Measurements from ENCODE around the gene UBE3B.

UBE3B gene

GRCh38 chr12:109549613-109550270 is 72.3 kb downstream of the UBE3B start:
- no peak for DNase-seq

DNA sequence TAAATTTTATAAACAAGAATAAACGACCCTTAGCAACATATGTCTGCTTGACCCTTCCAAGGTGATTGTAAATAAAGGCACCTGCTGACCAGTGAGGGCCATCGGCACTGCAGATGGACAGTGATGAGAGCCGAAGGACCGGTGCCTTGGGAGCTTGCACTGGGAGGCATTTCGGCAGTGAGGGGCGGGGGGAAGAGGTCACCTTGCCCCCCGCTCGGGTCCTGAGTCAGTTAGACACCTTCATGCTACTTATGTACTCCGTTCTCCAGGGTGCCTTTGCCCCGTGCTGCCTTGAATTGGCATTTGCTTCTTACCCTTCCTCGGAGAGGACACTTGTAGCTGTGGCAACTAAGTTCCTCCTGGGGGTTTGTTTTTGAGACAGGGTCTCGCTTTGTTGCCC is 72.8 kb downstream of the UBE3B start:
- no peak for DNase-seq

GRCh38 chr12:109551108-109551507 is 73.7 kb downstream of the UBE3B start:
- no peak for DNase-seq

DNA sequence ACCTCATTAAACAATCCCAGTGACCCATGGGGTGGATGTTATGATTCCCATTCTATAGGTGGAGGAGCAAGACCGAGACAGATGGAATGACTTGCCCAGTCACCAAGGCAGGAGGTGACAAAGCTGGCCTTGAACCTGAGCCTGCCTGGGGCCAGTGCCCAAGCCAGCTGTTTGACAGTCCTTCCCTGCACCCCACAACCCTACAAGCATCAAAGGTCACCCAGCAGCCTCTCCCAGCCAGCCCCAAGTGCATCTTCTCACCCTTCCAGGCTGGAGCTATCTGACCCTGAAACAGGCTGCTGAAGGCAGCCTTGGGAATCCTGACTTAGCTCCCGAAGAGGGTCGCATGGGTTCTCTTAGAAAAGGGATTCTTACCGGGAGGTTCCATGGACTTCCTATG is 75.5 kb downstream of the UBE3B start:
- DNase-seq, result no peak

GRCh38 chr12:109553483-109553882 is 76.0 kb downstream of the UBE3B start:
- DNase-seq, result no peak

DNA sequence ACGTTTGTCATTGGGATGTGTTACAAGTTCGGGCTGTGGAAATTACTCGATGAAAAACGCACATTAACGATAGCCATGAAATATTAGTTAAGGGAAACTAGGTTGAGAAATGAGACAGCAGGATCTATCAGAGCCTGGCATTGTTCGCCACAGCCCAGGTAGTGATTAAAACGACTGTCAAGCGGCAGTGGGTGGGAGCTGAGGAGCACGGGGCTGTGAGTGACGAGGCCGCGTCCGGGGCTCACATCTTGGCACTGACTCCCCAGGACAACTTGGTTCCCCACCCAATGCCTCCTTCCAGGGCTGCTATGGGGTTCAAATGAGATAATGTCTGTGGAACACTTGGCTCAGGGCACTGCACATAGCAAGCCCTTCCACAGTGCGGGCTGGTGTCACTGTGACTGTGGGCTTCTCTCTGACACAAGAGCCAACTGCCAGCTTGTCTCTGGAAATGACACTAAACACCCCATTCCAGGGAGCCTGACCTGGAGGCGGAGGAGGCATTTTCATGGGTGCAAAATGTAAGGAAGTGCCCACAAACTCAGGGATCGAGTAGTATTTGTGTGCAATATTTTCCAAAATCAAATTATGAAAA is 76.6 kb downstream of the UBE3B start:
- peak in 1 of 56 donors; percentile 12 for DNase-seq

GRCh38 chr12:109554761-109555160 is 77.3 kb downstream of the UBE3B start:
- no peak for DNase-seq

DNA sequence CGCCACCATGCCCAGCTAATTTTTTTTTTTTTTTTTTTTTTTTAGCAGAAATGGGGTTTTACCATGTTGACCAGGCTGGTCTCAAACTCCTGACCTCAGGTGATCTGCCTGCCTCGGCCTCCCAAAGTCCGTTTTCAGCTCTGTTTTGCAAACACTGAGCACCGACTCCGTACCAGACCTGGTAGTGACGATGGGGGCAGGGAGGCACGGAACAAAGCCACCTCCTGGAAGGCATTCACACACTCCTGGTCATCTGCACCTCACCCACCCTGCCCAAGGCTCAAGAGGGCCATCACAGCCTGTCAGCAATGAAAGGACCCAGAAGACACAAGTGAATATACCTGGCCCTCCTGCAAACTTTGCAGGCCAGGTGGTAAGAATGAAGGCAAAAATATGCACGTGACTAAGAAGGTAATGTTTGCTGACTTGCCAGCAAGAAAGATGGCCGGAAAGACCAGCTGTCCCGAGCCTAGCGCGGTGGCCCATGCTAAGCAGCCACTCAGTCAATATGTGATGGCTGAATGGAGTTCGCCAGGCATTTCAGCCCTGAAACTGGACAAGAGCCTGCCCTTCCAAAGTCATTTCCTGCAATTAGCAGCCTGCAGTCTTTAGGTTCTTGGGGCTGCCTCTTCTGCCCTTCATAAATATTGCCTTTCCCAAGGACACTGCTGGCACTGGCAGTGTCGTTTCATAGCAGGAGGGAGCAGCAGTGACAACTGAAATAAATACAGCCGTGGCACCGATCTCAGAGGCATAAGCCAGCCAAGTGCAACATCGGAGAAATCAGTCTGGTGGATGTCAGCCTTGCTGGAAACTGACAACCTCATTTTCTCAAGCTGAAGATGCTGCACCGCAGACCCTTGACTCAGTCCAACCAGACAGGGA is 78.2 kb downstream of the UBE3B start:
- no peak for DNase-seq

DNA sequence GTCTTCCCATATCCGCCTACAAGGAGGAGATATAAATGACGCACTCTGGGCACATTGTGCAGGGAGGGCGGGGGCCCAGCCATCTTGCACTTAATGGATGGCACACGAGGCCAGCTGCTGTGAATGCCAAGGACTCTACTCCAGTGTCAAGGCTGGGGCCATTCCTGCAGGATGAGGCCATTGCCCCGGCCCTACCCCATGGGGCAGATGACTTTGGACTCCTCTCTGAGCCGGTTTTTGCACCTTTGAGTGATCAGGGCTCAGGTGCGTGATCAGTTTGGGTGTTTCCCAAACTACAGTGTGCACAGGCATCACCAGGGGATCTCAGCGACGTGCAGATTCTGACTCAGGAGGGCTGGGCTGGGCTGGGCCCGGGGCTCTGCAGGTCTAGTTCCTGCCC is 79.8 kb downstream of the UBE3B start:
- no peak for DNase-seq

GRCh38 chr12:109557805-109558204 is 80.4 kb downstream of the UBE3B start:
- no peak for DNase-seq

- DNase-seq, result no peak
These were observed 81.2 kb downstream of the UBE3B start for GRCh38 chr12:109558374-109559199.

DNA sequence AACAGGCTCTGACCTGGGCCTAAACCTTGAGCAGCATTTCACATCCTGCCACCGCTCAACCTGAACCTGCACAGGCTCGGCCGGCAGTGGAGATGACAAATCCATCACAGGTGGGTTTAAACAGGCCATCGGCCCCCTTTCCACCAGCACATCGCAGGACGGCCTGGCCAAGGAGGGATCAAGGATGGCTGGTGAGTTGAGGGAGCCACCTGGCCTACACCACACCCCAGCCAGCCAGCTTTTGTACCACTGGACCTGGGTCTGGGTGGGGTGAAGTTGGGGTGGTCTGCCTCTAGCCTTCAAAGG is 81.7 kb downstream of the UBE3B start:
- no peak for DNase-seq

DNA sequence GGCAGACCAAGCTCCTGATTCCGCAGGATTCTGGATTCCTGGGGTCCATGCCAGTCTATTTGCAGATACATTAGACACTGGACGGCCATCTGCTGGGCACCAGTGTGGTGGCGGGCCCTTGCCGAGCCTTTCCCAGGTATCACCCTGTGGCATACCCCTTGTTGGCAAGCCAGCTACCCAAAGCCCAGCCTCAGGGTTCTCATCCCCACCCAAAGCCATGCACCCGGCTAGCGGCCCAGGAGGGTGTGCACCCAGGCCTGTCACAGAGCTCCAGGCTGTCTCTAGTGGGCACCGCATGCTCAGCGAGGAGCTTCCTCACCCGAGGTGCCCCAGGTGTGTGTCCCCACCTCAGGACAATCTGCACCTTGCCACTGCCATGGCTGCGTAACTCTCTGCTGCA is 82.2 kb downstream of the UBE3B start:
- DNase-seq, result no peak

DNA sequence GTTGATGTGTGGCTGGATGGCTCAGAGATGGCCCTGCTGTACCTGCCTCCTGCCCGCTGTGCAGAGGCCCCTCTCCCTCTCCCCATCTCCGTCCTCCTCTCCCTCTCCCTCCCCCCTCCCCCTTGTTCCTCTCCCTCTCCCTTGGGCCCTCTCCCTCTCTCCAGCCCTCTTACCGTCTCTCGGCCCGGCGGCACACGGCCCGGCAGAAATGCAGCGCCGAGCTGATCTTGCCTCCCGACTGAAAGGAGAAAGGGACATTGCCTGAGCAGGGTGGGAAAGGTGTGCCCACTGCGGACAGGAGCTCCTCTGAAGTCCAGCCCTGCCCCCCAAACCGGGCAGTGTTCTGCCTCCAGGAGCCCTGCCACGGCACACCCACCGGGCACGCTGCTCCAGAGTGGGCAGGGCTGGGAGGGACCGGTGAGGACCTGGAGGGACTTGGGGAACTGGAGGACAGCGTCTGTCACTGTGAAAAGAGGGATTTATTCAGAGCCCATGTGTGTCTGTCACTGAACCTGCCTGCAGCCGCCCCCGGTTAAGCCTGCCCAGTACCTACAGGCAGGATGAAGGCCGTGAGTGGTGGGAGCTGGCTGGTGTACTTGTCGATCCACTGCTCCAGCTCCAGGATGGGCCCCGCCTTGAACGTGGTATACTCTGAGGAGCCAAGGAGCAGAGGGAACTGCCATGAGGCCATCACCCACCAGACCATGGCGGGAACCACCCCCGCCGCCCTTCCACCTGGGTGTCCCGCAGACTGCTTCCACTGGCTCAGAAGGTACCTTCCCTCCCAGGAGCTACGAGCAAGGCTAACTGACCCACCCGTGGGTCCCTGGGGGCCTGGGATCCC is 83.7 kb downstream of the UBE3B start:
- DNase-seq, result no peak

- no peak for DNase-seq
These were observed 84.2 kb downstream of the UBE3B start for GRCh38 chr12:109561711-109562030.

DNA sequence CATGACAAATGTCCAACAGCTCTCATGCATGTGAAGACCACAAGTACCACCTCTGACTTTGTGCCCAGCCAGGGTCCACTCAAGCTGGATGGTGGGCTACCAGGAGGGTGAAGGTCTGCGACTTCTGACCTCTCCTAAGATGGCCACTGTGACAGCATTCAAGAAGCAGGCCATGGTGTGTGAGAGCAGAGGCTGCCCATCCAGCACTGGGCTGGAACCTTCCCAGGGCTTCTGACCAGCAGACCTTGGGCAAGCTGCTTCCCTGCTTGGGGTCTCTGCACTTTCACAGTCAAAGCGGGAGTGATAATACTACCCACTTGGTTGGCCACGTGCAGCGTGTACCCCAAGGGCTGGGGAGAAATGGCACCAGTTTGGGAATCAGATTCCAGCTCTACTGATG is 85.4 kb downstream of the UBE3B start:
- no peak for DNase-seq

DNA sequence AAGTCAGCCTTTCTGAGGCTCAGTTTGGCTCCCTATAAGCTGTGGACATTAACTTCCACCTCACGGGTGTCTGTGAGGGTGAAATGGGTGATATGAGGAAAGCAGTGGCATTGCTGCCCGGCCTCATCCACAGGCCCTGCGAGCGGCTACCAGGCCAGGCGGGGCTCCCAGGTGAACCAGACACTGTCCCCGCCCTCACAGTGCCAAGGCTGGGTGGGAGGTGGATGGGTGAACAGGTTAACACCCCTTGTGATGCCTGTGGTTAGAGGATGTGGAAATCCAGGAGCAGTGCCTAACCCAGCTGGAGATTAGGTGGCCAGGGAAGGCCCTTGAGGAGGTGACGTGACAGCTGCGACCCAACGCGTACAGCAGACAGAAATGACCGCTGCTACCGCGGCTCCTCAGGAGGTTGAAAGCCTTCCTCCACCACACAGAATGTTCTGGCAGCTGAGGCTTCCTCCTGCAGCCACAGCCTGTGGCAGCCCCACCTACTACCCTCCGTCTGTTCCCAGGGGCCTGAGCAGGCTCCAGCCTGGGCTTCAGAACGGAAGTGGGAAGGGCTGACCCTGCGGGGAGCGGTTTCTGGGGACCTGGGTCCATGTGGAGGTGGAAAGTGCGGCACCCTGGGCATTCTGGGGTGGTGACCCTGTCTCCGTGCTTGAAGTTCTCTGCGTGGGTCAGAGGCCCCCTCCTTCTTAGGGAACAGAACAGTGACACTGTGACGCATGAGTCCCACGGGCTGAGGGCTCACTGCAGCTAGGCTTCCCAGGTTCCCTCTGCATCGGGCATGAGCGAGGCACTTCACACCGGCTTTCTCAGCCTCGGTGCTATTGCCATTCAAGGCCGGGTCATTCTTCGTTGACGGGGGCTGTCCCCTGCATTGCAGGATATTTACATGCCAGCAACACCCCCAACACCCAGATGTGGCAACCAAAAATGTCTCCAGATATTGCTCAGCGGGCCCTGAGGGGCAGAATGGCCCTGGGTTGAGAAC is 86.2 kb downstream of the UBE3B start:
- no peak for DNase-seq

DNA sequence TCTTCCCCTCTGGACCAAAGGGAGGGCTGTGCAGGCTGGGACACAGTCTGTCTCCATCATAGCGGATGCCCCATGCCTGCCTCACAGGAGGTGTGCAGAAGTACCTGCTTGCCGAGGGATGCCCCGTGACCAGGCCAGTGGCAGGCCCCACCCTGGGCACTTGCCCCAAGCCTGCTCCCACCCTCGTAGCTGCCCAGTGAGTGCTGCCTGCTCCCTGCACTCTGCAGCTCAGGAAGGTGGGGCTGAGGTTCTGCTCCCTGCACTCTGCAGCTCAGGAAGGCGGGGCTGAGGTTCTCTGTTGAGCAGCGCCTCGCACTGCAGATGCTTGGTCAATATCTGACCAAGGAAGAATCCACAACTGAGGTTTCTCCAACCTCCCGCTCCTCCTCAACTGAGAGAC is 89.0 kb downstream of the UBE3B start:
- DNase-seq, result no peak

- DNase-seq, result no peak
These were observed 89.9 kb downstream of the UBE3B start for GRCh38 chr12:109567296-109567695.

DNA sequence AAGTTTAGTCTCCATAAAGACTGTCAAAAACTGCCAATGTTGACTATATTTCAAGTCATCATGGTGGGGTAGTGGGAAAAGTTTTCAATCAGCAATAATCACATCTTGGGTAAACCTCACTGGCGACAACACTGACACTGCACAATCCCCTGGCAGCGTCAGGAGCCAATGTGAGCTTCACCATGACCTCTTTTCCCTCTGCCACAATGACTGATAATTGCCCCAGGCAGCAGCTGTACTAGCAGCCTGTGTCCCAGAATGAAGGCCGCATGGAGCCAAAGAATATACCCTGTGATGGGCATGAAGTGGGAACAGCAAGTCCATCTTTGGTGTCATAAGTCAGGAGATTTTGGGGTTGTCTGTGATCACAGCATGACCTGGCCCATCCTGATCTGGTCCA is 90.5 kb downstream of the UBE3B start:
- no peak for DNase-seq
